Ascending aorta (tissue), 2 donors: Measurements from ENCODE around the gene PCDH12. TPM values are rescaled to one million over a fixed set of nuclear protein-coding genes. Genes with fewer than 3 reads are reported as not detected.
A peak's percentile ranks its signal among the peaks of the same experiment; 100 is the strongest.

Source experiments
- DNase-seq, 2 donors: peaks; one replicate each; pipeline ENCODE4 v3.0.0-alpha.2; 2019; ENCODE audit warnings: low spot score in 2 of 2
- H3K27ac ChIP-seq, 2 donors: fragments of 200-600 bp; sonication (generic); one replicate each; pipeline ENCODE4 v1.5.1; 2016 to 2017; ENCODE audit warnings: mild to moderate bottlenecking in 1 of 2
- H3K27me3 ChIP-seq: fragments of 200-600 bp; sonication (generic); one replicate; pipeline ENCODE4 v1.5.1; 2017
- H3K36me3 ChIP-seq, 2 donors: fragments of 200-600 bp; sonication (generic); one replicate each; pipeline ENCODE4 v1.5.1; 2016
- H3K4me1 ChIP-seq, 2 donors: fragments of 200-600 bp; sonication (generic); one replicate each; pipeline ENCODE4 v1.5.1; 2016 to 2017; ENCODE audit warnings: mild to moderate bottlenecking in 1 of 2
- H3K4me3 ChIP-seq, 2 donors: fragments of 200-600 bp; sonication (generic); one replicate each; pipeline ENCODE4 v1.5.1; 2016 to 2017; ENCODE audit warnings: mild to moderate bottlenecking in 1 of 2
- H3K9me3 ChIP-seq, 2 donors: fragments of 200-600 bp; sonication (generic); one replicate each; pipeline ENCODE4 v1.5.1; 2016
- intact Hi-C: fragments of 100-400 bp; cut with DNase I; formaldehyde crosslinking; loops from one replicate; pipeline ENCODE4 v1.15.1; 2023
- total RNA-seq: library from RNA; depleted of rRNA; stranded (reverse); fragments of >200 nt; gene quantifications from one replicate; pipeline ENCODE4 v1.1.0, GENCODE V29; 2016
- TF ChIP-seq, protein P1 (sequence below), 3 experiments: fragments of 200-600 bp in 2 of 3; fragments of 450-650 bp in 1 of 3; sonication (generic) in 2 of 3; IDR thresholded peaks; one replicate each; pipeline ENCODE4 v1.5.1; 2016 to 2019; ENCODE audit warnings: antibody characterized with exemption in 3 of 3, mild to moderate bottlenecking in 1 of 3, moderate library complexity in 1 of 3

Gene PCDH12
- total RNA-seq, result 7.2 TPM

DNA sequence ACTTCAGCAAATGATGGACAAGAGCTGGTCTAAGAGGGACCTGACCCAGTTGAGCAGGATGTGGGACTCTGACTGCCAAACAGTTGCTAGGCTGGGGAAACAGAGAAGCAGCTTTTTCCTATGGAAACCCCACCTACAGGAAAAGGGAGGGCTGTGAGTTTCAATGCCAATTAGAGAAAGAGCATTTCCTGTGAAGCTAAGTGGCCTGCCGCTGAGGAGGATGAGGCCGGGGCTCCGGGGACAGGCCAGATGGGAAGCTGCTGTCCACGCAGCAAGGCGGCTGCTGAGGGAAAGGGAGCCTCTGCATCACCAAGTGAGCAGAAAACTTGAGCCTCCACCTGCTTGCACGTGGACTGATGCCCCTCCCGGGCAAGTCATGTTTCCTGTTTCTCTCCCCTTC, at the start of gene PCDH12:
PCDH12 (minus strand) TSS at position 90 of the 400 bp plus-strand sequence. CDS start 351 bp downstream, outside the sequence.
- no peaks in the 10 kb centered on the region for H3K9me3 ChIP-seq
- peaks cover 0 to 3% of the 10 kb centered on the region in 2 donors for H3K36me3 ChIP-seq
- intact Hi-C loops, result no loop called here
- DNase-seq, result no peak
- H3K4me1 ChIP-seq, result no peaks in the 10 kb centered on the region
- H3K4me3 ChIP-seq, result no peak within 1 kb of the TSS
- H3K27ac ChIP-seq, result peak within 1 kb of the TSS in 1 of 2 donors; percentile 32
- TF ChIP-seq, protein P1, sequence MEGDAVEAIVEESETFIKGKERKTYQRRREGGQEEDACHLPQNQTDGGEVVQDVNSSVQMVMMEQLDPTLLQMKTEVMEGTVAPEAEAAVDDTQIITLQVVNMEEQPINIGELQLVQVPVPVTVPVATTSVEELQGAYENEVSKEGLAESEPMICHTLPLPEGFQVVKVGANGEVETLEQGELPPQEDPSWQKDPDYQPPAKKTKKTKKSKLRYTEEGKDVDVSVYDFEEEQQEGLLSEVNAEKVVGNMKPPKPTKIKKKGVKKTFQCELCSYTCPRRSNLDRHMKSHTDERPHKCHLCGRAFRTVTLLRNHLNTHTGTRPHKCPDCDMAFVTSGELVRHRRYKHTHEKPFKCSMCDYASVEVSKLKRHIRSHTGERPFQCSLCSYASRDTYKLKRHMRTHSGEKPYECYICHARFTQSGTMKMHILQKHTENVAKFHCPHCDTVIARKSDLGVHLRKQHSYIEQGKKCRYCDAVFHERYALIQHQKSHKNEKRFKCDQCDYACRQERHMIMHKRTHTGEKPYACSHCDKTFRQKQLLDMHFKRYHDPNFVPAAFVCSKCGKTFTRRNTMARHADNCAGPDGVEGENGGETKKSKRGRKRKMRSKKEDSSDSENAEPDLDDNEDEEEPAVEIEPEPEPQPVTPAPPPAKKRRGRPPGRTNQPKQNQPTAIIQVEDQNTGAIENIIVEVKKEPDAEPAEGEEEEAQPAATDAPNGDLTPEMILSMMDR (IDR thresholded peaks at IDR 0.05), result no peak
- H3K27me3 ChIP-seq, result no peaks in the 10 kb centered on the region

DNA sequence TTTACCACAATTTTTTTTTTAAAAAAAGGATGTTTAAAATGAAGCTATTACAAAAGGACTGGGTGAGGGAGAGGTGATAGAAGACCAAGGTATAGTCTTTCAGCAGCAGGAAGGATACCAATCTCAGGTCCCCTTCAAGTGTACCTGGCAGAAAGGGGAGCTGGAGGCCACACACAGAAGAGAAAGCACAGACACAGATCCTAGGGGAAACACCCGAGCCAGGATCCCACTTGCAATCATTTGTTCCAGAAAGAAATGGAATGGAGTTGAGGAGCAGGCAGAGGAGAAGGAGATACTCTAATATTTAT, 49.2 kb upstream of the PCDH12 start:
- no peak for DNase-seq
- no peaks in the 10 kb centered on the region for H3K9me3 ChIP-seq
- TF ChIP-seq, protein P1 (IDR thresholded peaks at IDR 0.05), result no peak
- H3K36me3 ChIP-seq, result peaks cover 35 to 38% of the 10 kb centered on the region in 2 donors
- no peak overlapping the region for H3K27ac ChIP-seq
- no peak overlapping the region for H3K4me3 ChIP-seq
- intact Hi-C loops, result no loop called here
- H3K27me3 ChIP-seq, result no peaks in the 10 kb centered on the region
- peaks cover 0 to 5% of the 10 kb centered on the region in 2 donors for H3K4me1 ChIP-seq

DNA sequence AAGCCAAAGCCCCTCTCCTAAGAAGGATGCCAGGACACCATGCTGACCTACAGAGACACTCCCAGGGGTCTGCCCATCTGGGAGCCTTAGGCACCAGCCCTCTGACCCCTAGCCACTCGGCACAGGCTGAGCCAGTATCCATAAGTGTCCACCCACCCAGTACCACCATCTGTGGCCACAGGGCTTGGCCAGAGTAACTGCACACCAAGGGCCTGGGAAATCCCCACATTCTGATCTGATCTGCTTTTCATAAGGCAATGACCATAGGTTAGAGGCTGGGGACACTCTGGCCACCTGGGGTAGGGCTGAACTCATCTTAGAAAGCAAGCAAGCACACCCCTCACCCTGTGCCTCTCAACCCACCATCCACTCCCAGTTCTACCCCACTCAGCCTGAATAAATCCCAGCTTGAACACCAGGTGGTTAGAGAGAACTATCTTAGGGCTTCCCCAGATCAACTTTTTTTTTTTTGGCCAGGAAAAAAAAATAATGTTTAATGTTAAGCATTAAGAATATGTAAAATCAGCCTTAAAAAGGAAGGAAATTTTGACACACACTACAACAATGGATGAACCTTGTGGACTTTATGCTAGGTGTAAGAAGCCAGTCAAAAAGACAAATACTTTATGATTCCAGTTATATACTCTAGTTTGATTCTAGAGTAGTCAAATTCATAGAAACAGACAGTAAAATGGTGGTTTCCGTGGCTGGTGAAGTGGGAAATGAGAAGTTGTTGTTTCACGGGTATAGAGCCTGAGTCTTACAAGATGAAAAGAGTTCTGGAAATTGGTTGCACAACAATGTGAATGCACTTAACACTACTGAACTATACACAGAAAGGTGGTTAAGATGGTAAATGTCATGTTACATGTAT, 48.6 kb upstream of the PCDH12 start:
- H3K9me3 ChIP-seq, result no peaks in the 10 kb centered on the region
- intact Hi-C loops, result no loop called here
- DNase-seq, result no peak
- peaks cover 35 to 42% of the 10 kb centered on the region in 2 donors for H3K36me3 ChIP-seq
- TF ChIP-seq, protein P1 (IDR thresholded peaks at IDR 0.05), result no peak
- no peak overlapping the region for H3K4me3 ChIP-seq
- H3K27me3 ChIP-seq, result no peaks in the 10 kb centered on the region
- H3K27ac ChIP-seq, result no peak overlapping the region
- no peaks in the 10 kb centered on the region for H3K4me1 ChIP-seq

DNA sequence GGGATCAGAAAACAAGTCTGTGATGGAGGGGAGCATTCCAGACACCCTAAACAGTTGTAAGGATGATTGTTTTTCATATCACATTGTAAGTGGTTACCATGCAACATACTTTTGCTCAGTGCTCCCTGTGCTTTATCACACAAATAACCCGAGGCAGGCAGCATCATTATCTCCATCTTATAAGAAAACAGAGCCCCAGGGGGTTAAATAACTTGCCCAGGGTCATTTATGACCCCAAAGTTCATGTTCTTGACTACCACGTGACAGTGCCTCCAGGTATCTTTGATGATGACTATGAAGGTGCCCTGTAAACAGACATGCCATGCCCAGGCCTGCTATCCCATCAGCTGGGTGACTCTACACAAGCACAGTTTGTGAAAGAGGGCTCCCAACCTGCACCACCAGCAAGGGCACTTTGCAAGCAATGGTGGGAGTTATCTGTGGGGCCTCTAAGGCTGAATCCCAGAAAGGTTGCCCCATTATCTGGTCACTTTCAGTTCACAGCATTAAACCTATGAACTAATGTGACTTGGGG, 45.3 kb upstream of the PCDH12 start:
- intact Hi-C loops, result no loop called here

DNA sequence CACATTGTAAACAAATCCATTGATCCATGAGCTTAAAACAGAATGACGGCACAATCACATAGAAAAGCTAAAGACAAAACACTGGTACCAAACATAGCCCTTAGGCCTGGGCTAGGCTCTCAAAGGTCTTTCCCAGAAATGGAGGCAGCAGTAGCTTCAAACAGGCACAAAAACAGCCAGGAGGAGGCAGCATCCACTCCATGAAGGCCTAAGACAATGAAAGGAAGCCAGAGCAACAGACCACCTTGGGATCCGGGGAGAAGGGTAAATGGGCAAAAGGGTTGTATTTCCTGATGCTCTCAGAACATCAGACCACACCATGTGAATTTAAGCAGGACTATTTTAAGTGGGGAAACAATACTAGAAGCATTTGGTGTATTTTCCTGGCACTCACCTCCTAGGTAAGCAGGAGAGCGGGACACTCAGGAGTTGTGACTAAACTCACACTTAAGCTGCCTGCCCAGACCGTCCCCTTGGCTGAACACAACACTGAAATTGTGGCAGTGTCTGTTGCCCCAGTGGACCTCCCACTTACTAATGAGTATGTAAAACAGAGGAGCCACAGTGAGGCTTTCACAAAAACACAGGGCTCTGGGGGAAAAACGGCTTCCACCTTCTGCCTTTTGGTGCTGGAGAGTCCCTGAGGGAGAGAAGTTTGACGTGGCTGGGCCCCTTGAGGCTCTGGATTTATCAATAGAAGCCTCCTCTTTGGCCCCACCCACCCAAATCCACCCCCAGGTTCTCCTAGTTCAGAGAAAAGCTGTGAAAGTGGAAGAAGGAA, 42.9 kb upstream of the PCDH12 start:
- H3K9me3 ChIP-seq, result no peaks in the 10 kb centered on the region
- intact Hi-C loops, result no loop called here
- no peak overlapping the region for H3K4me3 ChIP-seq
- TF ChIP-seq, protein P1 (IDR thresholded peaks at IDR 0.05), result peak in 2 of 3 experiments; percentile 8 to 39
- H3K27me3 ChIP-seq, result no peaks in the 10 kb centered on the region
- peak overlapping the region; percentile 67 to 75 for H3K27ac ChIP-seq
- H3K4me1 ChIP-seq, result no peaks in the 10 kb centered on the region
- H3K36me3 ChIP-seq, result peaks cover 31 to 52% of the 10 kb centered on the region in 2 donors
- no peak for DNase-seq

More for the DNA sequence above, 45.3 kb upstream of the PCDH12 start:
- no peak overlapping the region for H3K27ac ChIP-seq
- no peaks in the 10 kb centered on the region for H3K9me3 ChIP-seq
- TF ChIP-seq, protein P1 (IDR thresholded peaks at IDR 0.05), result no peak
- H3K4me1 ChIP-seq, result no peaks in the 10 kb centered on the region
- H3K4me3 ChIP-seq, result no peak overlapping the region
- no peaks in the 10 kb centered on the region for H3K27me3 ChIP-seq
- H3K36me3 ChIP-seq, result peaks cover 35 to 56% of the 10 kb centered on the region in 2 donors
- no peak for DNase-seq
